ENCODE data around the gene KRT2.

KRT2 gene

GRCh38 chr12:52615912-52616311 lies 36.1 kb downstream of the KRT2 start:
- Histone ChIP-seq H3K4me1 (ENCODE audit: insufficient read depth, insufficient read length) (peaks cover 2% of the 10 kb centered on the region), H3K4me3 (ENCODE audit: insufficient read length, low read depth) (no peak overlapping the region), H3K9me3 (ENCODE audit: insufficient read depth, low read length) (no peaks in the 10 kb centered on the region), H3K27me3 (ENCODE audit: insufficient read depth, insufficient read length) (peaks cover 15% of the 10 kb centered on the region), H3K36me3 (ENCODE audit: insufficient read depth, insufficient read length, low read length) (no peaks in the 10 kb centered on the region), H3K9ac (ENCODE audit: insufficient read length, low read depth) (no peak overlapping the region)
- DNase-seq (ENCODE audit: low read depth, low spot score): no peak
- TF ChIP-seq ZNF274 (IDR thresholded peaks at IDR 0.05; ENCODE audit: low read depth, low read length) (no peak), YY1 (IDR thresholded peaks at IDR 0.05; ENCODE audit: insufficient read depth, insufficient read length) (no peak), SUZ12 (IDR thresholded peaks at IDR 0.05; ENCODE audit: extremely low read depth, insufficient read depth, insufficient read length) (no peak)

GRCh38 chr12:52615208-52615868 lies 36.7 kb downstream of the KRT2 start:
- DNase-seq (ENCODE audit: low read depth, low spot score): no peak
- Histone ChIP-seq H3K4me3 (ENCODE audit: insufficient read length, low read depth) (no peak overlapping the region), H3K9ac (ENCODE audit: insufficient read length, low read depth) (no peak overlapping the region), H3K4me1 (ENCODE audit: insufficient read depth, insufficient read length) (peaks cover 6% of the 10 kb centered on the region), H3K36me3 (ENCODE audit: insufficient read depth, insufficient read length, low read length) (no peaks in the 10 kb centered on the region), H3K27me3 (ENCODE audit: insufficient read depth, insufficient read length) (peaks cover 17% of the 10 kb centered on the region), H3K9me3 (ENCODE audit: insufficient read depth, low read length) (no peaks in the 10 kb centered on the region)
- TF ChIP-seq ZNF274 (IDR thresholded peaks at IDR 0.05; ENCODE audit: low read depth, low read length) (no peak), YY1 (IDR thresholded peaks at IDR 0.05; ENCODE audit: insufficient read depth, insufficient read length) (no peak), SUZ12 (IDR thresholded peaks at IDR 0.05; ENCODE audit: extremely low read depth, insufficient read depth, insufficient read length) (no peak)

- no peak for TF ChIP-seq ZNF274 (IDR thresholded peaks at IDR 0.05; ENCODE audit: low read depth, low read length)
- TF ChIP-seq SUZ12 (IDR thresholded peaks at IDR 0.05; ENCODE audit: extremely low read depth, insufficient read depth, insufficient read length): no peak
- no peak for TF ChIP-seq YY1 (IDR thresholded peaks at IDR 0.05; ENCODE audit: insufficient read depth, insufficient read length)
Measured at GRCh38 chr12:52614381-52615207, 37.4 kb downstream of the KRT2 start.

GRCh38 chr12:52613384-52614030 lies 38.5 kb downstream of the KRT2 start:
- H3K36me3 ChIP-seq (ENCODE audit: insufficient read depth, insufficient read length, low read length): no peaks in the 10 kb centered on the region
- peaks cover 17% of the 10 kb centered on the region for H3K27me3 ChIP-seq (ENCODE audit: insufficient read depth, insufficient read length)
- H3K4me1 ChIP-seq (ENCODE audit: insufficient read depth, insufficient read length): peaks cover 6% of the 10 kb centered on the region
- DNase-seq (ENCODE audit: low read depth, low spot score): no peak
- H3K4me3 ChIP-seq (ENCODE audit: insufficient read length, low read depth): no peak overlapping the region
- no peak for TF ChIP-seq SUZ12 (IDR thresholded peaks at IDR 0.05; ENCODE audit: extremely low read depth, insufficient read depth, insufficient read length)
- no peak for TF ChIP-seq ZNF274 (IDR thresholded peaks at IDR 0.05; ENCODE audit: low read depth, low read length)
- H3K9ac ChIP-seq (ENCODE audit: insufficient read length, low read depth): no peak overlapping the region
- no peaks in the 10 kb centered on the region for H3K9me3 ChIP-seq (ENCODE audit: insufficient read depth, low read length)

More at GRCh38 chr12:52614381-52615207, 37.4 kb downstream of the KRT2 start:
- Histone ChIP-seq H3K27me3 (ENCODE audit: insufficient read depth, insufficient read length) (peaks cover 17% of the 10 kb centered on the region), H3K4me3 (ENCODE audit: insufficient read length, low read depth) (no peak overlapping the region), H3K4me1 (ENCODE audit: insufficient read depth, insufficient read length) (peaks cover 6% of the 10 kb centered on the region), H3K9me3 (ENCODE audit: insufficient read depth, low read length) (no peaks in the 10 kb centered on the region), H3K9ac (ENCODE audit: insufficient read length, low read depth) (no peak overlapping the region), H3K36me3 (ENCODE audit: insufficient read depth, insufficient read length, low read length) (no peaks in the 10 kb centered on the region)
- no peak for DNase-seq (ENCODE audit: low read depth, low spot score)

GRCh38 chr12:52612431-52613383 lies 39.3 kb downstream of the KRT2 start:
- H3K9me3 ChIP-seq (ENCODE audit: insufficient read depth, low read length): no peaks in the 10 kb centered on the region
- TF ChIP-seq ZNF274 (IDR thresholded peaks at IDR 0.05; ENCODE audit: low read depth, low read length): no peak
- H3K36me3 ChIP-seq (ENCODE audit: insufficient read depth, insufficient read length, low read length): no peaks in the 10 kb centered on the region
- H3K4me1 ChIP-seq (ENCODE audit: insufficient read depth, insufficient read length): peaks cover 6% of the 10 kb centered on the region
- peaks cover 17% of the 10 kb centered on the region for H3K27me3 ChIP-seq (ENCODE audit: insufficient read depth, insufficient read length)
- H3K9ac ChIP-seq (ENCODE audit: insufficient read length, low read depth): no peak overlapping the region
- H3K4me3 ChIP-seq (ENCODE audit: insufficient read length, low read depth): no peak overlapping the region
- DNase-seq (ENCODE audit: low read depth, low spot score): no peak

GRCh38 chr12:52611080-52611468 lies 40.9 kb downstream of the KRT2 start:
- Histone ChIP-seq H3K27me3 (ENCODE audit: insufficient read depth, insufficient read length) (peaks cover 13% of the 10 kb centered on the region), H3K4me3 (ENCODE audit: insufficient read length, low read depth) (no peak overlapping the region), H3K36me3 (ENCODE audit: insufficient read depth, insufficient read length, low read length) (no peaks in the 10 kb centered on the region), H3K9me3 (ENCODE audit: insufficient read depth, low read length) (no peaks in the 10 kb centered on the region), H3K4me1 (ENCODE audit: insufficient read depth, insufficient read length) (peaks cover 6% of the 10 kb centered on the region), H3K9ac (ENCODE audit: insufficient read length, low read depth) (no peak overlapping the region)
- DNase-seq (ENCODE audit: low read depth, low spot score): no peak
- TF ChIP-seq ZNF274 (IDR thresholded peaks at IDR 0.05; ENCODE audit: low read depth, low read length) (no peak), SUZ12 (IDR thresholded peaks at IDR 0.05; ENCODE audit: extremely low read depth, insufficient read depth, insufficient read length) (no peak), YY1 (IDR thresholded peaks at IDR 0.05; ENCODE audit: insufficient read depth, insufficient read length) (no peak)
